BJ (cell line): ENCODE data around the gene OR9K2. TPM values are rescaled to one million over a fixed set of nuclear protein-coding genes. Genes with fewer than 3 reads are reported as not detected.

Source experiments
- CTCF ChIA-PET: fragments of 350-600 bp; formaldehyde crosslinking; extraction: SDS; loops from one replicate; lab custom pipeline; 2021; ENCODE audit warnings: antibody characterized with exemption, inconsistent platforms; lab: Yijun Ruan, JAX
- POLR2A ChIA-PET: fragments of 300-600 bp; sonication (Branson Sonifier 250); formaldehyde crosslinking; extraction: SDS; loops from one replicate; lab custom pipeline; 2021; ENCODE audit warnings: antibody characterized with exemption; lab: Charles Lee
- DNase-seq: peaks from one replicate; pipeline ENCODE4 v3.0.0-alpha.2; 2011; ENCODE audit warnings: low read depth
- H3K27me3 ChIP-seq: 2 replicates; pipeline ENCODE4 v1.6.0; 2011; ENCODE audit warnings: low read length; ENCODE audit not compliant: control insufficient read depth, insufficient read depth
- H3K36me3 ChIP-seq: 2 replicates; pipeline ENCODE4 v1.5.1; 2011; ENCODE audit warnings: low read length; ENCODE audit not compliant: control insufficient read depth, insufficient read depth
- H3K4me3 ChIP-seq: 2 replicates; pipeline ENCODE4 v1.5.1; 2011; ENCODE audit warnings: low read depth, mild to moderate bottlenecking, control low read depth, low read length
- CTCF ChIP-seq: IDR thresholded peaks from 2 replicates; pipeline ENCODE4 v1.5.1; 2011; ENCODE audit warnings: low read depth, mild to moderate bottlenecking, control low read depth, inconsistent platforms, low read length, moderate library complexity; ENCODE audit not compliant: insufficient read depth
- polyA plus RNA-seq: library from polyadenylated mRNA; depleted of rRNA; stranded (reverse); fragments of >200 nt; gene quantifications from 2 replicates; pipeline ENCODE4 v1.2.3, GENCODE V29; 2011; rRNA removed

Gene OR9K2
- polyA plus RNA-seq, 1 experiment, result not detected

DNA sequence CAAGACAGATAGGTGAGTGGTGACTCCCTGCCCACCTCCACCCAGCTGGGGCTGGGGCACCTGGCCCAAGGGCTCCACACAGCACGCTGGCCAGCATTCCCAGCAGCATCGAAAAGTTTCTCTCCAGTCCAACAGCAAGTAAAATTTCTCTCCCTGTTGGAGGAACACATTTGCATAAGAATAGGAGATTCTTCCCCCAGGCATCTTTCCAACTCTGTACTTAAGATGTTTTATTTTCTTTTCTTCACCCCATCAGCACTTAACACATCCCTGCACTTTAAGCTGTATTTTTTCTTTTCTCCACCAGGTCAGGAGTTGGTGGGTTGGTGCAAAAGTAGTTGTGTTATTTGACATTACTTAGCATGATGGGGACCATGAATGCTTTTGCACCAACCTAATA is 47.2 kb downstream of the OR9K2 start:
- no peaks in the 10 kb centered on the region for H3K36me3 ChIP-seq
- H3K4me3 ChIP-seq, result no peak overlapping the region
- no peaks in the 10 kb centered on the region for H3K27me3 ChIP-seq
- POLR2A ChIA-PET, result no interaction called here
- CTCF ChIA-PET, result no interaction called here
- TF ChIP-seq CTCF, result no peak
- DNase-seq, result no peak

Other genes starting within 250 kb of the OR9K2 start
- not detected in 2 replicates for gene TESPA1, start 141.6 kb upstream of the OR9K2 start, polyA plus RNA-seq
- gene NEUROD4, start 106.4 kb upstream of the OR9K2 start, polyA plus RNA-seq, result not detected in 2 replicates
- gene OR10A7, start 94.6 kb downstream of the OR9K2 start, polyA plus RNA-seq, result not detected in 2 replicates
- gene OR6C74, start 118.2 kb downstream of the OR9K2 start, polyA plus RNA-seq, result not detected in 2 replicates
- not detected in 2 replicates for gene OR6C6, start 170.2 kb downstream of the OR9K2 start, polyA plus RNA-seq
- not detected in 2 replicates for gene OR6C1, start 187.9 kb downstream of the OR9K2 start, polyA plus RNA-seq
- not detected in 2 replicates for gene OR6C3, start 204.3 kb downstream of the OR9K2 start, polyA plus RNA-seq
- gene OR6C75, start 236.6 kb downstream of the OR9K2 start, polyA plus RNA-seq, result not detected in 2 replicates